GM12864 (cell line): ENCODE measurements around the gene ZNF300.

Source experiments
- DNase-seq: peaks from one replicate; pipeline ENCODE4 v3.0.0-alpha.2; 2011; ENCODE audit warnings: low read depth
- H3K4me3 ChIP-seq: 2 replicates; pipeline ENCODE4 v1.5.1; 2011; ENCODE audit warnings: mild to moderate bottlenecking, low read depth, low read length, control low read depth
- CTCF ChIP-seq: IDR thresholded peaks from 2 replicates; pipeline ENCODE4 v1.5.1; 2011; ENCODE audit warnings: low read depth, mild to moderate bottlenecking, moderate library complexity, low read length, control low read depth, inconsistent platforms; ENCODE audit errors: missing control alignments

The ZNF300 gene

GRCh38 chr5:150904479-150905311 lies at the start of gene ZNF300:
Gene ZNF300, minus strand, starts transcription at chr5:150904980. Its CDS starts 1,825 bp downstream, at chr5:150903155.
- TF ChIP-seq CTCF: no peak
- DNase-seq: no peak

DNA sequence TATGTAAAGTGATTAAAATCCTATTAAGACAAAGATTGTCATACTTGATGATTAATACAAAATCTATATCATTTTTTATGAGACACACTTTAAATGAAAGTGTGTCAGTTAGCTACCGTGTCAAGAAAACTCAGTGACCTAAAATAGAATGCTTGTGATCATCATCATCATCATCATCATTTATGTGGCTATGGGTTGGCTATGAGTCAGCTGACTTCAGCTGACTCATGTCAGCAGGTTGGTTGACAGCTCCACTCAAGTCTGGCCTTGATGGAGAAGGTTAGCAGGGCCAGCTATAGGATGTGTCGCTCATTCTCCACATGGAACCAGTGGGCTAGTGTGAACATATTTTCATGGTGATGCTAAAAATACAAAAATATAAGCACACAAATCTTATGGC lies 43.8 kb upstream of the ZNF300 start:
- no peak for TF ChIP-seq CTCF
- DNase-seq: no peak

More at GRCh38 chr5:150904479-150905311, at the start of gene ZNF300:
- H3K4me3 ChIP-seq: no peak within 1 kb of the TSS

GRCh38 chr5:150946351-150946905 lies 41.6 kb upstream of the ZNF300 start:
- no peak for DNase-seq
- H3K4me3 ChIP-seq: no peak overlapping the region
- TF ChIP-seq CTCF: no peak

More for the DNA sequence above, 43.8 kb upstream of the ZNF300 start:
- H3K4me3 ChIP-seq: no peak overlapping the region

- no peak for TF ChIP-seq CTCF
- H3K4me3 ChIP-seq: no peak overlapping the region
- no peak for DNase-seq
Measured at GRCh38 chr5:150945947-150946346, 41.2 kb upstream of the ZNF300 start.

- no peak for TF ChIP-seq CTCF
- DNase-seq: no peak
- H3K4me3 ChIP-seq: no peak overlapping the region
Measured at GRCh38 chr5:150945486-150945885, 40.7 kb upstream of the ZNF300 start.

- H3K4me3 ChIP-seq: no peak overlapping the region
- no peak for DNase-seq
- no peak for TF ChIP-seq CTCF
Measured at GRCh38 chr5:150931368-150931965, 26.7 kb upstream of the ZNF300 start.
